Neural crest cell (in vitro differentiated cells): ENCODE measurements around the gene GPHA2. TPM values are rescaled to one million over a fixed set of nuclear protein-coding genes. Genes with fewer than 3 reads are reported as not detected.

Source experiments
- DNase-seq: peaks from one replicate; pipeline ENCODE4 v3.0.0; 2021; ENCODE audit warnings: low read depth, mixed read lengths, low spot score
- H3K27ac Mint-ChIP-seq: one replicate; pipeline ENCODE4 v1.8.0; 2021; ENCODE audit warnings: mild to moderate bottlenecking, mixed read lengths; ENCODE audit not compliant: unreplicated experiment
- H3K27me3 Mint-ChIP-seq: 2 replicates; pipeline ENCODE4 v1.8.0; 2021; ENCODE audit warnings: low read depth, mild to moderate bottlenecking, mixed read lengths
- H3K36me3 Mint-ChIP-seq: 2 replicates; pipeline ENCODE4 v1.8.0; 2021; ENCODE audit warnings: low read depth, mild to moderate bottlenecking, mixed read lengths
- H3K4me1 Mint-ChIP-seq: 2 replicates; pipeline ENCODE4 v1.8.0; 2021; ENCODE audit warnings: mixed read lengths
- H3K4me3 Mint-ChIP-seq: one replicate; pipeline ENCODE4 v1.8.0; 2021; ENCODE audit warnings: mild to moderate bottlenecking, mixed read lengths
- H3K9me3 Mint-ChIP-seq: 2 replicates; pipeline ENCODE4 v1.8.0; 2021; ENCODE audit warnings: mixed read lengths
- CTCF ChIP-seq: fragments of 200-600 bp; sonication (generic); conservative IDR thresholded peaks from 2 replicates; pipeline ENCODE4 v1.5.0; 2021; ENCODE audit warnings: antibody characterized with exemption, mild to moderate bottlenecking
- total RNA-seq: library from RNA; stranded (reverse); gene quantifications from 2 replicates; pipeline ENCODE4 v1.2.1, GENCODE V29; 2021

The GPHA2 gene
- total RNA-seq, 1 donor from 2014 or later, result not detected

- no peak for DNase-seq
- Mint-ChIP-seq H3K4me1 (peaks cover 11% of the 10 kb centered on the region), H3K4me3 (no peak overlapping the region), H3K9me3 (no peaks in the 10 kb centered on the region), H3K27me3 (peaks cover 2% of the 10 kb centered on the region), H3K36me3 (no peaks in the 10 kb centered on the region), H3K27ac (no peak overlapping the region)
- TF ChIP-seq CTCF, result no peak
Measured at GRCh38 chr11:64934682-64935358, 873 bp downstream of the GPHA2 start.

GRCh38 chr11:64933935-64934681 lies 1.6 kb downstream of the GPHA2 start:
- Mint-ChIP-seq H3K4me3 (no peak overlapping the region), H3K36me3 (no peaks in the 10 kb centered on the region), H3K27ac (peak overlapping the region; percentile 72), H3K4me1 (peaks cover 11% of the 10 kb centered on the region), H3K27me3 (no peaks in the 10 kb centered on the region), H3K9me3 (no peaks in the 10 kb centered on the region)
- TF ChIP-seq CTCF, result no peak
- no peak for DNase-seq

GRCh38 chr11:64933213-64933934 lies 2.3 kb downstream of the GPHA2 start:
- Mint-ChIP-seq H3K4me1 (peaks cover 11% of the 10 kb centered on the region), H3K9me3 (no peaks in the 10 kb centered on the region), H3K4me3 (no peak overlapping the region), H3K27ac (no peak overlapping the region), H3K27me3 (no peaks in the 10 kb centered on the region), H3K36me3 (no peaks in the 10 kb centered on the region)
- TF ChIP-seq CTCF, result no peak
- DNase-seq, result no peak

- Mint-ChIP-seq H3K4me1 (peaks cover 11% of the 10 kb centered on the region), H3K36me3 (no peaks in the 10 kb centered on the region), H3K27ac (no peak overlapping the region), H3K27me3 (no peaks in the 10 kb centered on the region), H3K4me3 (no peak overlapping the region), H3K9me3 (no peaks in the 10 kb centered on the region)
- TF ChIP-seq CTCF, result no peak
- no peak for DNase-seq
Measured at GRCh38 chr11:64932324-64932723, 3.4 kb downstream of the GPHA2 start.

- Mint-ChIP-seq H3K27ac (no peak overlapping the region), H3K9me3 (no peaks in the 10 kb centered on the region), H3K4me3 (no peak overlapping the region), H3K4me1 (peaks cover 11% of the 10 kb centered on the region), H3K27me3 (no peaks in the 10 kb centered on the region), H3K36me3 (no peaks in the 10 kb centered on the region)
- DNase-seq, result no peak
- TF ChIP-seq CTCF, result no peak
Measured at GRCh38 chr11:64931290-64931689, 4.4 kb downstream of the GPHA2 start.
